Nephron progenitor cell (in vitro differentiated cells): ENCODE results near the gene AADACL3.
A peak's percentile ranks its signal among the peaks of the same experiment; 100 is the strongest.

ENCODE experiments used
- DNase-seq: peaks from one replicate; pipeline ENCODE4 v3.0.0; 2021
- H3K27ac Mint-ChIP-seq: 2 replicates; pipeline ENCODE4 v1.8.0; 2021; ENCODE audit warnings: mild to moderate bottlenecking, moderate library complexity, mixed read lengths
- H3K27me3 Mint-ChIP-seq: 2 replicates; pipeline ENCODE4 v1.8.0; 2021; ENCODE audit warnings: mild to moderate bottlenecking, low read depth, mixed read lengths; ENCODE audit not compliant: poor library complexity
- H3K36me3 Mint-ChIP-seq: 2 replicates; pipeline ENCODE4 v1.8.0; 2021; ENCODE audit warnings: low read depth, mixed read lengths
- H3K4me1 Mint-ChIP-seq: 2 replicates; pipeline ENCODE4 v1.8.0; 2021; ENCODE audit warnings: mixed read lengths
- H3K4me3 Mint-ChIP-seq: 2 replicates; pipeline ENCODE4 v1.8.0; 2021; ENCODE audit warnings: mild to moderate bottlenecking, moderate library complexity, mixed read lengths
- H3K9me3 Mint-ChIP-seq: 2 replicates; pipeline ENCODE4 v1.8.0; 2021; ENCODE audit warnings: mild to moderate bottlenecking, moderate library complexity, mixed read lengths
- CTCF ChIP-seq: fragments of 200-600 bp; sonication (generic); IDR thresholded peaks from 2 replicates; pipeline ENCODE4 v1.5.0; 2021; ENCODE audit warnings: antibody characterized with exemption

AADACL3 gene

GRCh38 chr1:12678350-12678749, 37.6 kb upstream of the AADACL3 start:
- peaks cover 4% of the 10 kb centered on the region for H3K4me1 Mint-ChIP-seq
- H3K4me3 Mint-ChIP-seq, result no peak overlapping the region
- no peaks in the 10 kb centered on the region for H3K36me3 Mint-ChIP-seq
- no peak for DNase-seq
- H3K9me3 Mint-ChIP-seq, result peaks cover 11% of the 10 kb centered on the region
- H3K27ac Mint-ChIP-seq, result no peak overlapping the region
- TF ChIP-seq CTCF, result no peak
- peaks cover 18% of the 10 kb centered on the region for H3K27me3 Mint-ChIP-seq

- no peak overlapping the region for H3K27ac Mint-ChIP-seq
- peaks cover 5% of the 10 kb centered on the region for H3K4me1 Mint-ChIP-seq
- TF ChIP-seq CTCF, result no peak
- peaks cover 18% of the 10 kb centered on the region for H3K27me3 Mint-ChIP-seq
- peaks cover 11% of the 10 kb centered on the region for H3K9me3 Mint-ChIP-seq
- H3K4me3 Mint-ChIP-seq, result no peak overlapping the region
- DNase-seq, result no peak
- H3K36me3 Mint-ChIP-seq, result no peaks in the 10 kb centered on the region
These were observed 37.1 kb upstream of the AADACL3 start for GRCh38 chr1:12678820-12679219.

GRCh38 chr1:12690156-12690555, 25.8 kb upstream of the AADACL3 start:
- no peak for DNase-seq
- TF ChIP-seq CTCF, result no peak
- peaks cover 4% of the 10 kb centered on the region for H3K9me3 Mint-ChIP-seq
- H3K27me3 Mint-ChIP-seq, result peaks cover 10% of the 10 kb centered on the region
- H3K4me1 Mint-ChIP-seq, result no peaks in the 10 kb centered on the region
- no peaks in the 10 kb centered on the region for H3K36me3 Mint-ChIP-seq
- no peak overlapping the region for H3K4me3 Mint-ChIP-seq
- no peak overlapping the region for H3K27ac Mint-ChIP-seq

- H3K4me1 Mint-ChIP-seq, result no peaks in the 10 kb centered on the region
- DNase-seq, result no peak
- H3K9me3 Mint-ChIP-seq, result peaks cover 4% of the 10 kb centered on the region
- H3K27me3 Mint-ChIP-seq, result peaks cover 8% of the 10 kb centered on the region
- no peak for TF ChIP-seq CTCF
- no peak overlapping the region for H3K4me3 Mint-ChIP-seq
- H3K27ac Mint-ChIP-seq, result peak overlapping the region; percentile 2
- H3K36me3 Mint-ChIP-seq, result no peaks in the 10 kb centered on the region
These were observed 22.7 kb upstream of the AADACL3 start for GRCh38 chr1:12692967-12693782.

GRCh38 chr1:12696658-12697057, 19.3 kb upstream of the AADACL3 start:
- Mint-ChIP-seq H3K4me3 (no peak overlapping the region), H3K27me3 (peaks cover 4% of the 10 kb centered on the region), H3K36me3 (no peaks in the 10 kb centered on the region), H3K27ac (no peak overlapping the region), H3K4me1 (no peaks in the 10 kb centered on the region), H3K9me3 (peaks cover 16% of the 10 kb centered on the region)
- DNase-seq, result no peak
- no peak for TF ChIP-seq CTCF

GRCh38 chr1:12697397-12697796, 18.5 kb upstream of the AADACL3 start:
- Mint-ChIP-seq H3K9me3 (peaks cover 16% of the 10 kb centered on the region), H3K36me3 (no peaks in the 10 kb centered on the region), H3K27ac (no peak overlapping the region), H3K27me3 (peaks cover 4% of the 10 kb centered on the region), H3K4me1 (no peaks in the 10 kb centered on the region), H3K4me3 (no peak overlapping the region)
- TF ChIP-seq CTCF, result no peak
- no peak for DNase-seq
